ENCODE results near the gene SLC5A12.

SLC5A12 gene, protein sequence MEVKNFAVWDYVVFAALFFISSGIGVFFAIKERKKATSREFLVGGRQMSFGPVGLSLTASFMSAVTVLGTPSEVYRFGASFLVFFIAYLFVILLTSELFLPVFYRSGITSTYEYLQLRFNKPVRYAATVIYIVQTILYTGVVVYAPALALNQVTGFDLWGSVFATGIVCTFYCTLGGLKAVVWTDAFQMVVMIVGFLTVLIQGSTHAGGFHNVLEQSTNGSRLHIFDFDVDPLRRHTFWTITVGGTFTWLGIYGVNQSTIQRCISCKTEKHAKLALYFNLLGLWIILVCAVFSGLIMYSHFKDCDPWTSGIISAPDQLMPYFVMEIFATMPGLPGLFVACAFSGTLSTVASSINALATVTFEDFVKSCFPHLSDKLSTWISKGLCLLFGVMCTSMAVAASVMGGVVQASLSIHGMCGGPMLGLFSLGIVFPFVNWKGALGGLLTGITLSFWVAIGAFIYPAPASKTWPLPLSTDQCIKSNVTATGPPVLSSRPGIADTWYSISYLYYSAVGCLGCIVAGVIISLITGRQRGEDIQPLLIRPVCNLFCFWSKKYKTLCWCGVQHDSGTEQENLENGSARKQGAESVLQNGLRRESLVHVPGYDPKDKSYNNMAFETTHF

DNA sequence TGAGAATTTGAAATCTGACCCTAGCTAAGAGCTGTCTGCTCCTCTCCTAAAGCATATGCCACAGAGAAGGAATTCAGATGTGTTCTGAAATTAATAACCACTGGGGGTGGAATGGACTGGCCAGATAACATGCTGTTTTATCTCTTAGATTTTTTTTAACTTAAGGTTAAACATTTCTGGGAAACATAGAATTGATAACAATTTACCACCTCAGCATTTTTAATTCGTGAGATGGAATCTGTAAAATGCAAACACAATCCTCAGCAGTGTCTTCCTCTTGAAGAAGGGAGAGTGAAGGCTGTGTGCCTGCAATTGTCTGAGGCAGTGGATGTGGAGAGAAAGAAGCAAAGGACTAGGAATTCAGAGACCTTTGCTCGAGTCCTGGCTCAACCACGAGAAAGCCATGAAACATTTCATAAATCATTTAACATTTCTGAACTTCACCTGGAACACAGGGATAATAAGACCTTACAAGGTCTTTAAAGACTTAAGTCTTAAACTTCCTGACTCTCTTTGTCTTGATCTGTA lies at the start of gene SLC5A12:
Gene SLC5A12 (minus strand): TSS at position 113 of the 528 bp plus-strand sequence. CDS start 346 bp downstream, outside the sequence.
- no peak for DNase-seq

DNA sequence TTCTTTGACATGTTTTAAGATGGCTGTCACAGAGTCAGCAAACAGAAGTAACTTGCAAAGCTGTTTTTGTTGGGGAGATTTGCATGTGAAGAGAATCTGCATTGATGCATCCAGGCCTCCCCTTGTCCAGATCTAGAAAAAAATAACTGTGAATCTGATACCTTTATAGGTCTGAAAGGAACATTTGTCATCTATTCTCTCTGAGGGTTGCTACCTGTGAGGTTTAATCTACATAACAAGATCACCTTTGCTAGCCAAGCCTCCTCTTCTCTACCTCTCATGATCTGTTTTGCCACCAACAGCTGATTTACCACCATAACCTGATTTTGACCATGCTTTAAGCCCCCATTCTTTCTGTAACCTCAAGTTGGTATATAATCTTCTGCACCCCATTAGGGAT lies 47.2 kb upstream of the SLC5A12 start:
- DNase-seq, result no peak

DNA sequence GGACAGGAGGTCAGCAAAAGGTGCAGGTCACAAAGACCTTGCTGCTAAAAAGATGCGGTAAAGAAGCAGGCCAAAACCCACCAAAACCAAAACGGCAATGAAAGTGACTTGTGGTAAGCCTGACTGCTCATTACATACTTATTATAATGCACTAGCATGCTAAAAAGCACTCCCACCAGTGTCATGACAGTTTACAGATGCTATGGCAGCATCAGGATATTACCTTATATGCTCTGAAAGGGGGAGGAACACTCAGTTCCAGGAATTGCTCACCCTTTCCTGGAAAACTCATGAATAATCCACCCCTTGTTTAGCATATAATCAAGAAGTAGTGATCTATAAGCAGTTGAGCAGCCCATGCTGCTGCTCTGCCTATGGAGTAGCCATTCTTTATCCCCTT lies 45.2 kb upstream of the SLC5A12 start:
- DNase-seq, result no peak

DNA sequence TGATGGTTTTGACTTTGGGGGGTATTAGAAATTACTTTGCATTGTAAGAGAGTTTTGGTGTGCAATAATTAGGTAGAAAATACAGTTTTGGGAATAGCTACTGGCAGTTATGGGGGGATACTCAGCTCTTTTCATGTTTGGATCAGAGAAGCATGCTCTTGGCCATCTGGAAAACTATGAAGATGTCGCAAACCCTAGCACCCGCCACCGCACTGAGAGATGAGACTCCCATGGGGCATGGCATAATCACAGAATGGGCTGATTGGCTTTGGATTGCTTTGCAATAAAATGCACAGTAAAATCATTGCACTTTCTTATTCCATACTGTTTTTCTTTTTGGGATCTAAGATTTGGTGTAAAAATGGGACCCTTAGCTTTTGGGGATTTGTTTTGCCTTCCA lies 43.5 kb upstream of the SLC5A12 start:
- DNase-seq, result no peak

GRCh38 chr11:26764825-26765224 lies 43.0 kb upstream of the SLC5A12 start:
- DNase-seq, result no peak

DNA sequence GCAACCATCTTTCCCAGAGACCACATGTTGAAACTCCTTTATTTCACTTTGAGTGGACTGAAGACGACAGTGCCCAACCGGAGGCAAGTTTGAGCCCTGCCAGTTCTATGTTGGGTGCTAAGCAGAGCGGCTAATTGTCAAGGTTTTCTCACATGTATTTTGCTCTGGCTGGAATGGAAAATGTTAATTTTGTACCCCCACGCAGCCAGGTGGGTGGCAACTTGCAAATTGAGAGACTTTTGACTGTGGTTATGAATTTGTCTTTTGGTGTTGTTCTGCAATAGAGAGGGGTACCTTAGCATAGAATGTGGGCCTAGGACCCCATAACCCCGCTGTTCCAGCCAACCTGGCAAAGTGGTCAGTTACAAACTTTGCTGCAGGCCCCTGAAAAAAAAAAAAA lies 42.5 kb upstream of the SLC5A12 start:
- DNase-seq, result no peak

DNA sequence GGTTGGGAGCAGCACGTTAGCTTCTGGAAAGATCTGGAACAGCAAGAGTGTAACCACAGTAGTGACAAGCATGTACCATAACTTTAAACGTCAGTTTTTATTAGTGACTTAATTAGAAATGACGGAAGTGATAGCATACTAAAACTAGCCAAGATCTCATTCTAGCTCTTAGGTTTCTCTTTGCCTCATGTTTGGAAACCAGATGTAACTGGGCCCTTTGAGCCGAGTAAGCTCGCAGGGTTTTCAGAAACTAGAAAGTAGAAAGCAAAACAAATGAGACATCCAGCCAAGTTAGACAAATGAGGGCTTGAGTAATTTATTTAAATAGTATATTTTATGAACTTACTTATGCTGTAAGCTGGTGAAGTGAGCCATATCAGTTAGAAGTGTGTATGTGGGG lies 40.2 kb upstream of the SLC5A12 start:
- no peak for DNase-seq

- DNase-seq, result no peak
Measured at GRCh38 chr11:26761361-26761809, 39.5 kb upstream of the SLC5A12 start.

GRCh38 chr11:26757995-26758394 lies 36.1 kb upstream of the SLC5A12 start:
- DNase-seq, result no peak

DNA sequence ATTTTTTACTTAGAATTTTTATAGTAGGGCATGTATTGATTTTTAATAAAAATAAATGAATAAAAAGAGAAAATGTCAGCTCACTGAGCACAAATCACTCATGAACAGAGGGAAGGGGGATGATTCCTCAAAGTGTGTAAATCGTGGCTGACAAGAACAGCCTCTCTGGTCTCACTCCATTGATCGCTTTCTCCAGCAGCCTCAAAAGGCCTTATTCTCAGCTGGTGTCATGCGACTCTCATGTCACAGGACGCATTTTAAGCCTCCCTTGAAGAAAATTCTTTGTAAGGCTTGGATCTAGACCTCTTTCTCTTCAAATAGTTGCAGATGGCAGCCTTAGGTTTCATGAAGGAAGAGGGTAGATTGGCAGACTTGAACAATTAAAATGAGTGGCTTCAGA lies 33.9 kb upstream of the SLC5A12 start:
- no peak for DNase-seq

DNA sequence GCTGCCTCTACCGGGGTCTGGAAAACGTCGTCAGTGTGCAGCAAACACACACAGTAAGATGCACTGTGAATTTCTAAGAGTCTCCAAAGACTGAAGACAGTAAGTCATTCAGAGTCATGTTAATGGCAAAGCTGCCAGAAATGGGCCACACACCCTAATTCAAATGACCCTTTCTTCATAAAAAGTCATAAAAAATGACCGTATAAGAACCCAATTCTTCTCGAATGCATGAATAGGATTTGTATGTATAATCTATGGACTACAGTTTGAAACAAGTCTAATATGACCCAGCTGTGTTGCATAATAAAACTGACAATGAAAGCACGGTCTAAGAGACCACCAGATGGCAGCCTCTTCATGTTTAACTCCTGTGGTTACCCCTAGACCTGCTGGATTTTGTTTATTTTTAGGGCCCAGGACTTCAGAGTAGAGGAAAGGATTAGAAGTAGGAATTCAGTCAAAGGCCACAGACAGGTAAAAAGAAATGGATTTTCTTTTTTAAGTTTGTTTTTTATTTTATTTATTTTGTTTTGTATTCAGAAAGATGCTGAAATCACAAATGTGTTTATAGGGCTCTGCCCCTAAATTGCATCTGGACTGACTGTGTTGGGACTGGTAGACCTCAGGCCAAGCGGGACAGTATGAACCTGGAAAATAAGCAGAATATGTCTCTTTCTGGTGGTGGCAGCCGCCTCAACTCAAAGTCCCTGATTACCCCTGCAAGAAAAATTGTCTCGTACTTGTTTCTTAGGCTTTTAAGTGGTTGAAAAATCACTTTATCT lies 32.1 kb upstream of the SLC5A12 start:
- no peak for DNase-seq

- DNase-seq, result no peak
Measured at GRCh38 chr11:26749927-26750326, 28.1 kb upstream of the SLC5A12 start.

GRCh38 chr11:26743622-26744021 lies 21.8 kb upstream of the SLC5A12 start:
- no peak for DNase-seq

DNA sequence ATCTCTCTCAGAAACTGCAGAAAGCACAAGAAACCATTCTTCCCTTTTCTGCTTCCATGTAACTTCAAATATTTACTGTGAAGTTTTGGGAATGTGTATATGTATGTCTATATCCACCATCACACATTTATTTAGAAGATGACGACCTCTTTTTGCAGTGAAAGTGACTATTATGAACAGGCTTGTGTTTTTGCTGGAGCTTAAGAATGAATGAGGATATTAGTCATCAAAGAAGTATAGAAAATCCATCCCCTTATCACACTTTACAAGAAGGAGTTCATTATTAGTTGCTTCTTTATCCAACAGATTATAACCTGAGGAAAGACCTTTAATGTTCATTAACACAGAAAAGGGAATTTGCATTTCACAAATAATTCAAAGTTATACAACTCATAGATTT lies 21.1 kb upstream of the SLC5A12 start:
- DNase-seq, result no peak

DNA sequence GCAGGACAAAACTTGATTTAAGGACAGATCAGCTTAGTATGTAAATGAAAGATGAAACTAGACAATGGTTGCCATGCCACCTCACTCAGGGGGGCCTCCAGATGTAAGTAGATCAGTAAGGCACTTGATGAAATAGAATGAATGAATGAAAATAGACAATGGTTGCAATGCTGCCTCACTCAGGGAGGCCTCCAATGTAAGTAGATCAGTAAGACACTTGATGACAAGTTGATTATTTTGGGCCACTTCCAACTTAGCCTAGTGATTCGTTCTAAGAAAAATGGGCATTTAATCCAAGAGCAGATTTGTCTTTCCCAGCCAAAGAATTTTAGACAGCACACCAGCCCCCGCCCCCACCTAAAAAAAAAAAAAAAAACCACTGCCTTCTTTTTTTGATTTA lies 19.2 kb upstream of the SLC5A12 start:
- no peak for DNase-seq

- no peak for DNase-seq
Measured at GRCh38 chr11:26739366-26740073, 17.7 kb upstream of the SLC5A12 start.

DNA sequence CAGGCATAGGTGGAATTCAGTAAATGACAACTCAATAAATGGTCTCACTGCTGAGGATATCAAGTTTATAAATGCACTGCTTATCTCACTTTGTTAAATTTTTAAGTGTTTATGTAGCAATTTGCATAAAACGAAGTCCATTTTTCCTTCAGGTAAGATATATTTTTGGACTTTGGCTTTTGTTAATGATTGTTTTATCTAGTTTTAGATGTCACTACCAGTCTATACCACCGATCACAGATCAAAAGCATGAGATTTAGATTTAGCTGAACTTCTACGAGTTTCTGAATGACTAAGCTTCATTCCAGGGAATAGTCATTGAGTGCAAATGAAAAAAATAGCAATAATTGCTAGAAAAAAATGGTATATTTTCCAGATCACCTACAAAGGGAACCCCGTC lies 12.8 kb upstream of the SLC5A12 start:
- DNase-seq, result no peak

- DNase-seq, result no peak
Measured at GRCh38 chr11:26731084-26731456, 9.2 kb upstream of the SLC5A12 start.

- no peak for DNase-seq
Measured at GRCh38 chr11:26730414-26731083, 8.7 kb upstream of the SLC5A12 start.

- no peak for DNase-seq
Measured at GRCh38 chr11:26729284-26729683, 7.4 kb upstream of the SLC5A12 start.

- no peak for DNase-seq
Measured at GRCh38 chr11:26726960-26727359, 5.1 kb upstream of the SLC5A12 start.

GRCh38 chr11:26719998-26720397 lies 1.9 kb downstream of the SLC5A12 start:
- DNase-seq, result no peak

Measured in GDM1 (cell line).